Effector memory CD8-positive, alpha-beta T cell (primary cell): ENCODE measurements around the gene NPW.

ENCODE experiments used
- ATAC-seq: fragments of 150-1000 bp; cut with Tn5 transposase; replicated peaks from 2 replicates; pipeline ENCODE4 v1.10.0; 2021; ENCODE audit warnings: mild to moderate bottlenecking, moderate library complexity
- DNase-seq, 3 experiments: peaks; one replicate each; pipeline ENCODE4 v3.0.0; 2021
- H3K27ac Mint-ChIP-seq, 2 donors: one replicate each; pipeline ENCODE4 v1.8.0; 2022; ENCODE audit warnings: mild to moderate bottlenecking in 2 of 2, mixed read lengths in 2 of 2, moderate library complexity in 2 of 2
- H3K27me3 Mint-ChIP-seq, 2 donors: one replicate each; pipeline ENCODE4 v1.8.0; 2022; ENCODE audit warnings: mixed read lengths in 2 of 2
- H3K36me3 Mint-ChIP-seq: one replicate; pipeline ENCODE4 v1.8.0; 2022; ENCODE audit warnings: mild to moderate bottlenecking, moderate library complexity, mixed read lengths; ENCODE audit not compliant: insufficient read depth
- H3K4me1 Mint-ChIP-seq, 2 donors: one replicate each; pipeline ENCODE4 v1.8.0; 2022; ENCODE audit warnings: low read depth in 2 of 2, mixed read lengths in 2 of 2
- H3K4me3 Mint-ChIP-seq, 2 donors: one replicate each; pipeline ENCODE4 v1.8.0; 2022; ENCODE audit warnings: mild to moderate bottlenecking in 2 of 2, mixed read lengths in 2 of 2, moderate library complexity in 2 of 2
- H3K9me3 Mint-ChIP-seq, 2 donors: one replicate each; pipeline ENCODE4 v1.8.0; 2022; ENCODE audit warnings: mixed read lengths in 2 of 2

NPW gene

DNA sequence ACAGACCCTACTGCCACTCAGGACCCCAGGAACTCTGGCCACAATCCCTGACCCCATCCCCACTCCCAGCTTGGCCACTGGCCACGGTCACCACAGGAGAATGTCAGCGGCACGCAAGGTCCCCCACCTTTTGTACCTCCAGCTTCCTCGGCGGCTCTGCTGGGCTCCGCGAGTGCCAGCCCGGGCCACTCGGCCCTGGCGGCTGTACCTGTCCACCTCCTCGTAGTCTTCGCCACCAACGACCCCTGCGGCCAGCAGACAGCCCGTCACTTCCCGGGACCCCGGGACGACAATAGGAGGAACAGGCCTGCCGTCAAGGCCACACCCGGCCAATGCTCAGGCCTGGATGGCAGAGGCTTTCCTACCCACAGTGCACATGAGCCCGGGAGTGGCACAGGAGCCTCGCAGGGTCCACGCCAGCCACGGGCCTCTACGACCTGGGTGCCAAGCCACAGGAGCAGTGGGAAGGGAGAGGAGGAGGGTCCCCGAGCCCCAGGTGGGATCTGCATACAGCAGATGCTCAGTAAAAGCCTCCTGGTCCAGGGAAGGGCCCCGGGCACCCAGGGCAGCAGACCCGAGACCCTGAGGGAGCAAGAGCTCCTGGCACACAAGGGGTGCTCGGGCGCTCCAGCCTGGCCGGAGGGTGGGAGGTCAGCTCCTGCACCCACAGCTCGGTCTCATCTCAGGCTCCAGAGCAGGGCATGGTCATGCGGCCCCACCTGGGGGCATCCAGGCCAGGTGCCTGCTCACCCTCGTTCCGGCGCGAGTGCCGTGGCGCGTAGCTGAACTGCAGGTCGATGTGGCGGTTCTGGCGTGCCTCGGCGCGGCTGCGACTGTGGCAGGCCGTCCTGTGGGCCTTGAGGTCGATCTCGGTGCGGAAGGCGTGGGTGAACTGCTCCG lies 17.9 kb upstream of the NPW start:
- ATAC-seq: no peak
- Mint-ChIP-seq H3K4me3 (no peak overlapping the region), H3K4me1 (peaks cover 22 to 23% of the 10 kb centered on the region in 2 donors), H3K36me3 (peaks cover 30% of the 10 kb centered on the region), H3K9me3 (no peaks in the 10 kb centered on the region), H3K27me3 (no peaks in the 10 kb centered on the region), H3K27ac (no peak overlapping the region)
- DNase-seq: no peak

DNA sequence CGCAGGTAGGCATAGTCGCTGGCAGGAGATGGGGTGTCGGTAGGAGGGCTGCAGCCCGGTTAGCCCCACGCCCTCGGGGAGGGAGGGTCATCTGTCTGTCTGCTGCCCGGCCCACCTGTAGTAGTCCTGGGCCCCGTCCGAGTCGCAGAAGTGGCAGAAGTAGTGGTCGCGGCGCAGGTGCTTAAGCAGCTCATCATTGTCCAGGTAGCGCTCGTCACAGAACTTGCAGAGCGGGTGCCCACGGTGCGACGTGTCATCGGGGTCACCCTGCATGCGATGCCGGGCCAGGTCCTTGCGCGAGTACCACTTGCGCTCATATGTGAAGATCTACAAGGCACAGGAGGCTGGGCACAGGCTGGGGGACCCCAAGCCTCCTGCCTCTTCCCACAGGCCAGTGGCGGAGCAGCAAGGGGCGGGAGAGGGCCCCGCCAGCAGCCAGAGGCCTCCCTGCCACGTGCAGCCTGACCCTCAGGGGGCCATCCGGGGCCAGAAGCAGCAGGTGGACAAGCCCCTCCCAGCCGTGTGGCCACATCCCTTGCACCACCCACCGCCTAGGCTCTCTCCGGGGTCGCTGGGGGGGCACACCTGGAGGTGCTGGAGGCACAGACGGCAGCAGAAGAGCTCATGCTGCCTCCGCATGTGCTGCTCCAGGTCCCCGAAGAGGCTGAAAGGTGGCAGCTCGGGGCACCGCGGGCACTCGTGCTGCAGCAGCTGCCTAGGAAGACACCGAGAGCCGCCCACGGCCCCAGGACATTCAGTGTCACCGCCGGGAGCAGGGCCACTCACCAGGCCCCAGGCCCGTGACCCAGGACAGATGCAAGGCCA lies 17.0 kb upstream of the NPW start:
- no peak for DNase-seq
- H3K36me3 Mint-ChIP-seq: peaks cover 29% of the 10 kb centered on the region
- no peaks in the 10 kb centered on the region for H3K9me3 Mint-ChIP-seq
- H3K4me1 Mint-ChIP-seq: peaks cover 27 to 30% of the 10 kb centered on the region in 2 donors
- H3K27ac Mint-ChIP-seq: no peak overlapping the region
- ATAC-seq: no peak
- H3K27me3 Mint-ChIP-seq: no peaks in the 10 kb centered on the region
- no peak overlapping the region for H3K4me3 Mint-ChIP-seq

DNA sequence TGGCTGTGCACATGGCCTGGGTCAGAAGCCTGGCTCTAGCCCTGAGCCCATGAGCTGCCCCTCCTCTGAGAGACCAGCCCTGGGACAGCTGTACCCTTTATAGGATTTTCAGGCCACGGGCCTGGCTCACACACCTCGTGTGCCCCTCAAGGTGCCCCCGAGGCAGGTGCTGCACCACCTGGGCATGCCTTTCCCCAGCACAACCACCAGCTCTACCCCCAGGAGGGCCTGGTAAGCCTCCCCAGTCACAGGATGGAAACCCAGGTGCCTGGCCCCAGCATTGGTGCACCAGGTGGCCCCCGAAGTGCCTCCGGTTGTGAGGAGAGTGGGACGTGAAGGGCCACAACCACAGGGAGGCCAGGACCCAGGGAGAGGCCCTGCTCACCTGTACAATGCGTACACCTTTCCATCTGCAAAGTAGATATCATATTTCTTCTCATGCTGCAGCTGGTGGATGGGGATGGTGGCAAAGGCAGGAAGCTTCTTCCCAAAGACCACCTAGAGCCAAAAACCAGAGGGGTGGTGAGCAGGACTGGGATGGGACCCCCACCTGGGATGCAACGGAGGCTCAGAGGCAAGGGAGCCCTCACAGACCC lies 16.3 kb upstream of the NPW start:
- H3K9me3 Mint-ChIP-seq: no peaks in the 10 kb centered on the region
- H3K36me3 Mint-ChIP-seq: peaks cover 26% of the 10 kb centered on the region
- no peak overlapping the region for H3K4me3 Mint-ChIP-seq
- ATAC-seq (no peak), DNase-seq (no peak)
- peaks cover 34 to 37% of the 10 kb centered on the region in 2 donors for H3K4me1 Mint-ChIP-seq
- H3K27me3 Mint-ChIP-seq: no peaks in the 10 kb centered on the region
- H3K27ac Mint-ChIP-seq: no peak overlapping the region

DNA sequence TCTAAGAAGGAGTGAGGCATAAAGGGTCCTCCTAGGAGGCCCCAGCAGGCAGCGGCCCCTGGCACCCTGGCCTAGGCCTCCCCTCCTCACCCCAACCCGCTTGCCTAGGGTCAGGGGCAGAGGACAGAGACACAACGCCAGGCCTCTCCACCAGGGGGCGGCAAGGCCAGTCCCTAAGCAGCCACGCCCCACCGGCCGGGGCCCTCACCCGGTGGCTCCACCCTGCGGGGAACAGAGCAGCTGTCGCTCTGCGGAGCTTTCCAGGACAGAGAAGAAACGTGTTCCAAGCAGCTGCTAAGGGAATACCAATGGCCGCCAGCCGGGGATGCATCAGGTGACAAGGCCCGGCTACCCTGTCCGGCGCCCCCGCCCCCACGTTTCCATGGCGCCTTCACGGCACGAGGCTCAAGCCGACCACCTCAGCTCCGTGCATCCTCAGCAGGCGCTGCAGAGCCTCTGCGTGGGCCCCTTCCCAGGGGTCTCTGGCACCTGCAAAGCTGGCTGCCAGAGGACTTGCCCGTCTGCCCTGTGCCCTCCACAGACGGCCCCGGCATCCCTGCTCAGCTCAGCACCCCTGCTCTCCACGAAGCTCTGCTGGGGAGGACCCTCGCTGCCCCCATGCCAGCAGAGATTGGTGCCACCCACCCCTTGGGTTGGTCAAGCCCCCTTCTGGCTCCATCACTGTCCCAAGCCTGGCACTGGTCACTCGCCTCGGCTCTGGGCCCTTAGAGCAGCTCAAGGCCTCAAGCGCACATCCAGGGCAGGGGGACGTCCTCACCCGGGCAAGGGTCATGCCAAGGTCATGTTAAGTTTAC lies 15.6 kb upstream of the NPW start:
- Mint-ChIP-seq H3K4me1 (peaks cover 40 to 43% of the 10 kb centered on the region in 2 donors), H3K27me3 (no peaks in the 10 kb centered on the region), H3K36me3 (peaks cover 22% of the 10 kb centered on the region), H3K27ac (no peak overlapping the region), H3K4me3 (no peak overlapping the region), H3K9me3 (no peaks in the 10 kb centered on the region)
- peak; percentile 90 for ATAC-seq
- DNase-seq: peak; percentile 82 to 86 (median 84)

DNA sequence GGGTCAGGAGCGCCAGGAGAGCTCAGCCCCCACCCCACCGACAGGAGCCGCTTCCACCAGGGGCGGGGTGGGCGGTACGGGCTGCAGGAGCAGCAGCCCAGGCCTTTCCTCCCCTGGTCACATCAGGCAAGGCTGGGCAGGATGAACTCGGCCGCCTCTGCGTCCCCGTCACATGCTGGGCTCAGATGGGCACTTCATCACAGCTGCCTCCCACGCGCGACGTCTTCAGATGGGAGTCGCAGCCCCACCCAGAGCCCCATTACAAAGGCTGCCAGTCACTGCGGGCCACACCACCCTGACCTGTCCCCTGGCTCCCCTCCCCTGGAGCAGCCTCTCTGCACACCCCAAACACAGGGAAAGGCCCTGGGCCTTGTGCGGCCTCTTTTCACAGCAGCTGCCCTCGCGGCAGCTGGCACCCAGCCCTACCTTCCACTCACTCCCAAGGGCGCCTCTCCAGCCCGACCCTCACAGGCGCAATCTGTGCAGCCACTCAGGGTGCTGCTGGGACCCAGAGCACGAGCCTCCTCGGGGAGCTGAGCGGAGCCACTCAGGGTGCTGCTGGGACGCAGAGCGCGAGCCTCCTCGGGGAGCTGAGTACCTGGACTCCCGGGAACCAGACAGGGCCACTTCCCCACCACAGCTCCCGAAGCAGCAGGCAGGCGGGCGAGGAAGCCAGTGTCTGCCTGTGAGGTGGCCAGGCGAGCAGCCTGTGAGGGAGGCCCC lies 14.6 kb upstream of the NPW start:
- ATAC-seq: no peak

DNA sequence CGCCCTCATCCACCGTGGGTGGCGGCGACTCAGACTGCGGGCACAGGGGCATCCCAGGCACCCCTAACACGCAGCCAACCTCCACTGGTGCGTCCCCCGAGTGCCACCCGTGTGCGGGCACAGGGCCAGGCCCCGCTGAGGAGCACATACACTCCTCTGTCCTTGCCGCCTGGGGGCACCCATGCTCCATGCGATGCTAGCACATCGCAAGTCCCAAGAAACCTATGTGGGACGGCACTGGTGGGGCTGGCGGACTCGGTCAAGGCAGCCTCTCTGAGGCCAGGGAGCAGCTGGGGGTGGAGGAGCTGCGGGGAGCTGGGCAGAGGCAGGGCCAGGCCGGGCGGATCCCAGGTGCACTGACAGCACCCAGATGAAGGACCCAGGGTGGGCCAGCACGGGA lies 13.9 kb upstream of the NPW start:
- peaks cover 18% of the 10 kb centered on the region for H3K36me3 Mint-ChIP-seq
- H3K27ac Mint-ChIP-seq: peak overlapping the region; percentile 35 to 81

More for the DNA sequence above, 14.6 kb upstream of the NPW start:
- H3K27ac Mint-ChIP-seq: peak overlapping the region in 1 of 2 donors; percentile 81
- H3K4me3 Mint-ChIP-seq: peak overlapping the region in 1 of 2 donors; percentile 70
- no peaks in the 10 kb centered on the region for H3K9me3 Mint-ChIP-seq
- no peak for DNase-seq
- H3K36me3 Mint-ChIP-seq: peaks cover 22% of the 10 kb centered on the region
- peaks cover 41 to 44% of the 10 kb centered on the region in 2 donors for H3K4me1 Mint-ChIP-seq
- no peaks in the 10 kb centered on the region for H3K27me3 Mint-ChIP-seq

DNA sequence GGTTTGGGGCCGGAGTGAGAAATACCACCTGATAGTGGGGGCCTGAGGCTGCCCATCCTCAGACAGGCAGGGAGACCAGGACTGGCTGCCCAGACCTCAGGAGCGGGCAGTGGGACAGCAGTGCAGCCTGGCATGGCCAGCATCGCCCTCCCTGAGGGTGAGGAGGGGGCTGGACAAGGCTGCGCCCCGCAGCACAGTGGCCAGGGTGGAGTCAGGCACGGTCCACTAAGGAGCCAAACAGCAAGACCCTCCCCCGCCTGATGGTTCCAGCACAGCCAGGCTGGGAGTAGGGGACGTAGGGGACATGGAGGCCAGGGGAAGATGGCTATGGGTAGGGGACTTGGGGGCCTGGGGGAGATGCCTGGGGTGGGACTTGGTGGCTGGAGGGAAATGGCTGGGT lies 13.3 kb upstream of the NPW start:
- Mint-ChIP-seq H3K27me3 (no peaks in the 10 kb centered on the region), H3K27ac (peak overlapping the region in 1 of 2 donors; percentile 81), H3K36me3 (peaks cover 13% of the 10 kb centered on the region), H3K9me3 (no peaks in the 10 kb centered on the region), H3K4me1 (peaks cover 46 to 48% of the 10 kb centered on the region in 2 donors), H3K4me3 (peak overlapping the region in 1 of 2 donors; percentile 60)
- DNase-seq (no peak), ATAC-seq (no peak)

More for the DNA sequence above, 13.9 kb upstream of the NPW start:
- Mint-ChIP-seq H3K4me3 (peak overlapping the region in 1 of 2 donors; percentile 48), H3K4me1 (peaks cover 46 to 48% of the 10 kb centered on the region in 2 donors), H3K27me3 (no peaks in the 10 kb centered on the region), H3K9me3 (no peaks in the 10 kb centered on the region)
- ATAC-seq: no peak
- no peak for DNase-seq

DNA sequence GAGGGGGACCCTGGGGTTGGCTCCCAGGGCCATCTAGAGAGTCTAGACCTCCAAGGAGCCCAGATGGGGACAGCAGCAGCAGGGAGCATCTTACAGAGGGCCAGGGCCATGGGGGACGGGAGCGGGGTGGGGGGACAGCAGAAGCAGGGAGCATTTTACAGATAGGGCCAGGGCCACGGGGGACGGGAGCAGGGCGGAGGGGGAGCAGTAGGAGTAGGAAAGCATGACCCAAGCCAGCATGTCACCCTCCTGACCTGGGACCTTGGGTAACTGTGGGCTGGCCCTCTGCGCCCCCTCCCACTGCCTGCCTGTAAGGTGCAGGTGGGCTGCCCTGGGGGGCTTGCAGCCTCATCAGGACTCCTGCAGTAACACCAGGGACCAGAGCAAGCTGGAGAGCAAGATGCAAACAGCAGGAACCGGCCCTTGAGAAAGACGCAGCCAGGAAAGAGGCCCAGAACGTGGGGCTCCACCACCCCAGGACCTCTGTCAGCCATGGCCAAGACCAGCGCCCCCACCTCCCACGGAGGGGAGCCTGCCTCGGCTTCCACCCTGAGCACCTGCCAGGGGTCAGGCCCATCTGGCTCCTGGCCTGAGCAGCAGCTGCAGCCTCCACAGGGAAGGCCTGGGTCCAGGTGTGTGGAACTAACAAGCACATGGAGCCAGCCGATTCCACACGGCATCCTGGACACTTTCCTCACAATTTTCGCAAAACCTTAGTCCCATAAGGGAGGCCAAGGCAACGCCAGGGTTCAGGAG lies 12.3 kb upstream of the NPW start:
- Mint-ChIP-seq H3K4me3 (peak overlapping the region; percentile 80 to 85), H3K27ac (peak overlapping the region; percentile 81 to 90), H3K27me3 (no peaks in the 10 kb centered on the region), H3K9me3 (no peaks in the 10 kb centered on the region), H3K36me3 (peaks cover 10% of the 10 kb centered on the region), H3K4me1 (peaks cover 46 to 48% of the 10 kb centered on the region in 2 donors)
- ATAC-seq (no peak), DNase-seq (no peak)

DNA sequence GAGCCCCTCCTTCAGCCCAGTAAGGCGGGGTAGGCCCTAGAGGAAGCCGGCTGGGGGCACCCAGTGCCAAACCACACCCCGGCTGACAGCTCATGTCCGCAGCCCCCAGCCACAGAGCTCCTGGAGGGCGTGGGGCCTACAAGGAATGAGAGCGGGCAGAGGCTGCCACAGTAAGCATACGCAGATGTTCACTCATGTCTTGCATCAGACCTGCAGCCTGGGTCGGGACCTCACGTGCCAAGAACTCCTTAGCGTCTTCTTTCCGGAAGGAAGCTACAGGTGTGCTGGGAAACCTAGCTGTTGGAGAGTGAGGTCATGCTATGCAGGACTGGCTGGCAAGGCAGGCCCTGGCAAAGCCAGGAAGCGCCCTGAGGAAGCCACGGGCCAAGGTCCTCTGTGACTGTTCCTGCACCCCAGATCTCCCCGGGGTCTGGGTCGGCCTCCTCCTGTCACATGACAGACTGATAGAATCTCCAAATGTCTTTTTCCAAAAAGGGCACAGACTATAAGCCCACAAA lies 11.5 kb upstream of the NPW start:
- Mint-ChIP-seq H3K9me3 (no peaks in the 10 kb centered on the region), H3K4me3 (peak overlapping the region; percentile 80 to 85), H3K4me1 (peaks cover 45 to 46% of the 10 kb centered on the region in 2 donors), H3K27ac (peak overlapping the region; percentile 71 to 90), H3K36me3 (peaks cover 7% of the 10 kb centered on the region), H3K27me3 (no peaks in the 10 kb centered on the region)
- ATAC-seq: peak; percentile 11
- no peak for DNase-seq

DNA sequence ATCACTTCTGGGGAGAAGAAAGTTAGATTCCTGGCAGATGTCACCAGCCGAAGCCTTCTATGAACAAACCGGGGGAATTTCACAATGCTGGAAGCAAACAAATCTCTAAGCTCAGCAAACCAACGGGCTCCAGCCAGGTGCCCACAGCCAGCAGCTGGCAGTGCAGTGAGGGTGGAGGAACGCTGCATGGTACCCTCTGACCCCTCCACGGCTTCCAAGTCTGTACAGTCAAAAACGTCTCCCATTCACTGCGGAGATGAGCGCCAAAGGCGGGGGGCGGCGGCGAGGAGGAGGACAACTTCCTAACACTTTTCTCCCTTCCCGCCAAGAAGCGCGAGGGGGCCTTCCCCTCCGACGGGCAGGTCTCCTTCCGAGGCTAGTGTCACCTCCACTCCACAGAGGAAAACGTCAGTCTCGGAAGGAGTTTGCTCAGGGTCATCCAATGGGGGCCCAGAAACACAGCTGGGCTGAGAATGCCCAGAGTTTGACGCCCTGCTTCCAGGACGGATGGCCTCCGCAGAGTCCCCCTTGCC lies 10.9 kb upstream of the NPW start:
- Mint-ChIP-seq H3K27ac (peak overlapping the region; percentile 71 to 90), H3K4me3 (peak overlapping the region; percentile 80 to 85), H3K4me1 (peaks cover 45 to 46% of the 10 kb centered on the region in 2 donors), H3K27me3 (no peaks in the 10 kb centered on the region), H3K9me3 (no peaks in the 10 kb centered on the region), H3K36me3 (peaks cover 7% of the 10 kb centered on the region)
- DNase-seq (no peak), ATAC-seq (no peak)

DNA sequence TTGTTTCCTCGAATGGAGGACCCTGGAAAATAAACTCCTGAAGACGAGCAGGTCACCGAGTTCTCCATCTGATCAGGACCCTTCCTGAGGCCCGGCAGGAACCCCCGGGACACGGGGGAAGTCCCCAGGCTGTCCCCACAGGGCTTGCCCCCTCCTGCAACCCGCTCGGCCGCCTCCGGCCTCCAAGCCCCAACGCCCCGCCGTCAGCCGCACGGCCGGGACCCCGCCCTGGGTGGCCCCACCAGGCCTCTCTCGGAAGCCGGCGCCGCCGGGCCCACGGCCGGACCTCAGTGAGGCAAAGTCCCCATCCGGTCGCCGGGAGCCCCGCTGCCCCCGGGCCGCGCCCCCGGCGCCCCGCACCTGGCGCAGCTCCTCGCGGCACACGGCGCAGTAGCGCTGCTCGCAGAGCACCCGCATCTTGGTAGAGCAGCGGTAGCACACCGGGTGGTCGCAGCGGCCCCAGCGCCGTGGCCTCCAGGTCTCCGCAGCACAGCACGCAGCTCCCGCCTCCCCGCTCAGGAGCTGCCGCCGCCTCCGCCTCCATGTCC lies 10.3 kb upstream of the NPW start:
- Mint-ChIP-seq H3K36me3 (peaks cover 7% of the 10 kb centered on the region), H3K9me3 (no peaks in the 10 kb centered on the region), H3K27ac (peak overlapping the region; percentile 71 to 90), H3K27me3 (no peaks in the 10 kb centered on the region), H3K4me3 (peak overlapping the region; percentile 80 to 85), H3K4me1 (peaks cover 41 to 42% of the 10 kb centered on the region in 2 donors)
- no peak for DNase-seq
- ATAC-seq: peak; percentile 49
